GM18520 (cell line): Measurements from ENCODE around the gene BRD3OS.

Experiments
- ATAC-seq: cut with Tn5 transposase; IDR thresholded peaks from one replicate; pipeline ENCODE4 v1.9.1; 2021; ENCODE audit not compliant: unreplicated experiment

Gene BRD3OS

GRCh38 chr9:134024828-134025605 is at the start of gene BRD3OS:
TSS of gene BRD3OS (plus strand) at chr9:134025481. CDS start at chr9:134026748, 1,267 bp downstream.
- ATAC-seq = peak; percentile 94

DNA sequence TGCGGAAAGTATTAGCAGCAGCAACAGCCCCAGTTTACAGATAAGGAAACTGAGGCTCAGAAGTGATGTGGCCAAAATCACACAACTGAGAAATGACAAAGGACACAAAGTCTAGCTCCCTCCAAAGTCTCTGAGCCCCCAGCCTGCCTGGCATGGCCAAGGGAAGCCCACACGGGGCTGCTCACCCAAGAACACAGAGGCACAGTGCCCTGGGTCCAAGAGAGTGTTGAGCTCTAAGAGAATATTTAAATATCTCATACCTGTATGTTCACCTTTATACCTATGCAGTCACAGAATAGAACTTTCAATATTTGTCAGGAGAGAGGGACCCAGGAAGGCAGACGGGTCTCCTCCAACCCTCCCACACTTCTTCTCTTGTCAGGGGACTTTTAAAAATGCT is 49.8 kb upstream of the BRD3OS start:
- ATAC-seq = no peak

DNA sequence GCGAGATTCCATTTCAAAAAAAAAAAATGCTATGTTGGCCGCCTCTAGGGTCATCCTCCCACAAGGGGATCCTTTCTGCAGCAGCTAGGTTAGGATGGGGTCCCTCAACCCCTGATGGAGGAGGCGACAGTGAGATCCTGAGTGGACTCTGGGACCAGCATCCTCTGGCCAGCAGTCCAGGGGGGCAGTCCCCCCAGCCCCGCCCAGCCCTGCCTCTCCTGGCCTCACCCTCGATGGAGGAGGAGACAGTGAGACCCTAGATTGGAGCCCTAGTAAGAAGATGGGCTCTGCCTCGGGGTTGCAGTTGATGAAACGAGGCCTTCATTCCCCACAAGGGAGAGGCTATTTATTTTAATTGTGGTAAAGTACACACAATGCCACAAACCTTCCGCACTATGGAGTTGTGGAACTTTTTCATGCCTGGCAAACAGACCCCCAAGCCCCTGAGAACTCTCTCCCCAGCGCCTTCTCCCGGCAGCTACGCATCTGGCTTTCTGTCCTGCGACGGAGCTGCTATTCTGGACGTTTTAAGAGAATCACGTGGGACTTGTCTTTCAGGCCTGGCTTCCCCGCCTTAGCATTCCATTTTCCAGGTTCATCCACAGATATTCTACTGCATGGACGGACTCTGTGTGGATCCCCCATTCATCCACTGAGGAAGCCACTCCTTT is 49.0 kb upstream of the BRD3OS start:
- no peak for ATAC-seq

DNA sequence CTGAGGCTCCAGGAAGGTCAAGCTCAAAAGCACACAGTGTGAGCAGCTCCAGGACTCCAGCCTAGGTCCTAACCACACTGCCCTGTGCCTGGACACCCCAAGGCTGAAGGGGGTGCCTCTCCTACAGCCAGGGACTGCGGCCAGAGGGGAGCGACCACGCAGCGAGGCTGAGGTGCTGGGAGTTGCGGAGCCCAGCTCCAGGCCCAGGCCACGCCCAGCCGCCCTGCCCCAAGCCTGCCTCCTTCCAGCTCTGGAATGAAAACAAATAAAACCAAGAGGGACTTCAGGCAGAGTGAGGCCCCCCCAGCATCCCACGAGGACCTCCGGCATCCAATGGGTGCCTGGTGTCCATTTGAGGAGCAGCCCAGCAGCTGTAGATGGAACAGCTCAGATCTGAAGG is 48.4 kb upstream of the BRD3OS start:
- ATAC-seq = no peak

DNA sequence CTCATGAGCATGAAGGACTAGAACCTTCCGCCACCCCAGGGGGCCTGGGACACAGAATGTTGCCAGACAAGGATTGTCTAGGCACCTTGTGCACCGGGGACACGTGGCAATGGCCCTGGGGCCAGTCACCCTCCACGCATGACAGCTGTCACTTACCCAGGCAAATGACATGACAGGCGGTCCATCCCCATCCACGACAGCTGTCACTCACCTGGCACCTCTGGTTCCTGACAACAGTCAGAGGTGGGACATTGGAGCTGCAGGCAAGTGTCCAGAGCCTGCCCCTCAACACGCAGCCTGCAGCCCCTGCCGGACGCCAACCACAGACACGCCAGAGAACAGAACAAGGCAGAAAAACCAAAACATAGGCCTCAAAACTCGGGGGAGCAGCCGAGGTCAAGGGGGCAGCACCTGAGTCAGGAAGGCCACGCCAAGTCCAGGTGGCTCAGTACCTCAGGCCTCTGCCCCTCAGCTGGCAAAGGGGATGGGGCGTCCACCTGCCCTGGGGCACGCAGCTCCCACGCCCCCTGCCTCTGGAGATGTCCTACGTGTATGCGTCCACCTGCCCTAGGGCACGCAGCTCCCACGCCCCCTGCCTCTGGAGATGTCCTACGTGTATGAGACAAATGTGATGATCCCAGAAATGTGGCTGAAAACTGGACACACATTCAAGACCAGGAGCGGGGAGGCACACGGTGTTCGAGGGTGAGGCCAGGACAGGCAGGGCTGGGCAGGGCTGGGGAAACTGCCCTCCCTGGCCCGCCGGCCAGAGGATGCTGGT is 47.7 kb upstream of the BRD3OS start:
- ATAC-seq = no peak

- no peak for ATAC-seq
These were observed 46.9 kb upstream of the BRD3OS start for GRCh38 chr9:133978226-133978898.

GRCh38 chr9:133978899-133979272 is 46.4 kb upstream of the BRD3OS start:
- no peak for ATAC-seq

- no peak for ATAC-seq
These were observed 45.9 kb upstream of the BRD3OS start for GRCh38 chr9:133979273-133979920.

GRCh38 chr9:133979921-133980863 is 45.1 kb upstream of the BRD3OS start:
- no peak for ATAC-seq

DNA sequence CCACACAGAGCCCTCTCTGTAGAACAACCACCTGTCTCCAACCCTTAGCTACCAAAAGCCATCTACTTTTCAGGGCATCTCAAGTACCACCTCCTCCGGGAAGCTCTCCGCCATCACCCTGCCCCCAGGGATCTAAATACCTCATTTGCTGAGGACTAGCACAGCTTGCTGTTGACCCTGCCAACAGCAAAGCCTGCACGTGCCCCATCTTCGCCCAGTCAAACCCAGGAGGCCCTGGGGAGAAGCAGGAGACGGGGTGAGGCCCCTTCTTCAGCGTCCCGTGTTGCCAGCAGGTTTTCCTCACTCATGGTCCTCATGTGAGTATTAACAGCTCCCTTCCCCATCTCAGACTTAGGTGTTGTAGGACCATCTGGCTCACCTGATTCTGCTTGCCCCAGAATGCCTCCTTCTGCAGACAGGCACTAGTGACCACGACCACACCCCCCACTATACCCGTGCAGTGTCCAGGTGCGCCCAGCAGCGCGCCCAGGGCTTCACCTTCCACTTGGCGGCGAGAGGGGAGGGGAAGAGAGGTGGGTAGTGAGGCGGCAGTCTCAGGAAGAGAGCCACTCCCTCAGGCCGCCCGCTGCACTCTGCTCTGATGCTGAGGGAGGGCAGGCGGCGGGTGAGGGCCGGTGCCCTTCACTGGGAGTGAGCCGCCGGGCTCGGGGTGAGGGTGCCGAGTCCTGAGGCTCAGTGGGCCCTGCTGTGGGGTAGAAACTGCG is 44.3 kb upstream of the BRD3OS start:
- no peak for ATAC-seq

GRCh38 chr9:133981589-133981957 is 43.7 kb upstream of the BRD3OS start:
- no peak for ATAC-seq

DNA sequence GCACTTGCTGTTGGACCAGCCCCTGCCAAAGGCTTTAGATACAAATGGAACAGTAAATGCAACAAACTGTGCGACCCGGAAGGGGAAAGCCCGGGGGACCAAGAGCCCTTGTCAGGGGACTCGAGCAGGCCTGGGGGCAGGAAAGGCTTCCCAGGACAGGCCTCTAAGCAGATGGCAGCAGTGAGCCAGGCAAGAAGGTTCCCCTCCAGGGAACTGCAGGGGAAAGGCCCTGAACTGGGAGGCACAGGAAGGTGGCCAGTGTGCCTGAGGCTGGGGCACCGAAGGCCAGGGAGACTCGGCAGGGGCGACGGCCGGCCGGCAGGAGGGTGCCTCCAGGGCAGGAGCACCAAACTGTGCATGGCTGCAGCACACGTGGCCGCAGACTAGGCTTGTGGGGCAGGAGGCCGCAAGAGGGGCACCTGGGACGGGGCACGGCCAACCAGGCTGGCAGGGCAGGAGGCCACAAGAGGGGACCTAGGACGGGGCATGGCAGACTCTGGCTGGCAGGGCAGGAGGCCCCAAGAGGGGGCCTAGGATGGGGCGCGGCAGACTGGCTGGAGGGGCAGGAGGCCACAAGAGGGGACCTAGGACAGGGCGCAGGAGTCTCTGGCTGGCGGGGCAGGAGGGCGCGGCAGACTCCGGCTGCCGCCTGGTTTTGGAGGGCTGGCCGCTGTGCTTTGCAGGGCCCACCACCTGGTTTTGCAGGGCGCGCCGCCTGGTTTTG is 43.2 kb upstream of the BRD3OS start:
- no peak for ATAC-seq

GRCh38 chr9:133982971-133983720 is 42.1 kb upstream of the BRD3OS start:
- no peak for ATAC-seq

GRCh38 chr9:133986061-133986460 is 39.2 kb upstream of the BRD3OS start:
- no peak for ATAC-seq

- no peak for ATAC-seq
These were observed 38.4 kb upstream of the BRD3OS start for GRCh38 chr9:133986774-133987445.

GRCh38 chr9:133987446-133987788 is 37.9 kb upstream of the BRD3OS start:
- no peak for ATAC-seq

DNA sequence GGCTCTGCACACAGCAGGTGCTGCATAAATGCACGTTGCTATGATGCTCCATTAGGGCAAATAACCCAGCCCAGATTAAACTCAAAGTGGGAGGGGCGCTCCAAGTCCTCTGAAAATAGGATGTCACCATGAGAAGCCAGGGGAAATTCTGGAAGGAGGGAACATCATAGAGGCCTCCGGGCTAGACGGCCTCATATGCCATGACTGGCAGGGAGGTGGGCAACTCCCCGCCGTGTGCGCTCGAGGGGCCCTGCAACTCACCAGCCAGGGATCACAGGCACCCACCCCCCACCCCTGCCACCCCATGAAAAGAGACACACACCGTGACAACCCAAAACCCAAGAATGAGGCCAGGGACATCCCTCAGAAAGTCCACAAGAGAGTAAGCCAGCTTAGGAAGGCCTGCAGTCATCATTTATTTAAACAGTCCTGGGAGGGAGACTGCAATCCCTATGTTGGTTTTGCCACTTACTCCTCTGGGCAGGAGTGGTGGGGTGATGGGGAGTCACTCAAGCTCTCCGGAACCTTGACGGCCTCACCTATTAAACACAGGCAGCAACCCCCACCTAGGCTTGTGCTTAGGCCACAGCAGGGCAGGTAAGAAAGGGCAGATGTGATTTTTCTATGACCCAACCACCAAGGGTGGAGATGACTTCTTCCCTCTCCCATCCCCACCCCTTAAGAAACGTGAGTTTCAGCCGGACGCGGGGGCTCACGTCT is 37.2 kb upstream of the BRD3OS start:
- ATAC-seq = no peak
